CD4-positive, alpha-beta T cell treated with Interleukin-1 beta for 1 hour (primary cell): ENCODE measurements around the gene ADGRV1.

ENCODE experiments used
- DNase-seq, 2 donors: peaks; one replicate each; pipeline ENCODE4 v3.0.0-alpha.2; 2020 to 2022

The ADGRV1 gene

GRCh38 chr5:90558344-90559192 is at the start of gene ADGRV1:
ADGRV1 (plus strand) TSS chr5:90558797; CDS start chr5:90558896, 99 bp downstream.
- no peak for DNase-seq

- DNase-seq, result no peak
These were observed 48.2 kb upstream of the ADGRV1 start for GRCh38 chr5:90510438-90510837.

- no peak for DNase-seq
These were observed 44.1 kb upstream of the ADGRV1 start for GRCh38 chr5:90514520-90514919.

GRCh38 chr5:90518661-90519060 is 39.9 kb upstream of the ADGRV1 start:
- DNase-seq, result no peak

GRCh38 chr5:90519081-90519480 is 39.5 kb upstream of the ADGRV1 start:
- no peak for DNase-seq

- DNase-seq, result peak; percentile 29 to 43
These were observed 29.9 kb upstream of the ADGRV1 start for GRCh38 chr5:90528601-90529193.

- peak; percentile 96 to 97 for DNase-seq
These were observed 29.2 kb upstream of the ADGRV1 start, which contains the start of gene LYSMD3 for GRCh38 chr5:90529194-90529938. LYSMD3 (minus strand) TSS chr5:90529584; CDS start chr5:90525289, 4,295 bp downstream.

GRCh38 chr5:90529939-90530677 is 28.5 kb upstream of the ADGRV1 start:
- peak in 1 of 2 donors; percentile 65 for DNase-seq

- no peak for DNase-seq
These were observed 27.7 kb upstream of the ADGRV1 start for GRCh38 chr5:90530736-90531487.

GRCh38 chr5:90533794-90534193 is 24.8 kb upstream of the ADGRV1 start:
- no peak for DNase-seq

- DNase-seq, result no peak
These were observed 23.7 kb upstream of the ADGRV1 start for GRCh38 chr5:90534922-90535321.

- no peak for DNase-seq
These were observed 15.6 kb upstream of the ADGRV1 start for GRCh38 chr5:90542827-90543519.

GRCh38 chr5:90545511-90545910 is 13.1 kb upstream of the ADGRV1 start:
- no peak for DNase-seq

GRCh38 chr5:90546216-90546837 is 12.3 kb upstream of the ADGRV1 start:
- no peak for DNase-seq

- DNase-seq, result no peak
These were observed 11.5 kb upstream of the ADGRV1 start for GRCh38 chr5:90547072-90547536.

- no peak for DNase-seq
These were observed 10.5 kb upstream of the ADGRV1 start for GRCh38 chr5:90548069-90548593.

GRCh38 chr5:90549223-90549622 is 9.4 kb upstream of the ADGRV1 start:
- DNase-seq, result no peak

GRCh38 chr5:90549729-90550275 is 8.8 kb upstream of the ADGRV1 start:
- DNase-seq, result no peak

- DNase-seq, result no peak
These were observed 7.6 kb upstream of the ADGRV1 start for GRCh38 chr5:90550963-90551362.

GRCh38 chr5:90551376-90551775 is 7.2 kb upstream of the ADGRV1 start:
- DNase-seq, result no peak
